C1 segment of cervical spinal cord (tissue), 14 donors: ENCODE results near the gene TLK2.

Experiments used
- DNase-seq, 14 donors: peaks; one replicate each; lab custom pipeline; 2025; lab: John Stamatoyannopoulos, UW

Gene TLK2

GRCh38 chr17:62653826-62654761, 175.5 kb downstream of the TLK2 start:
- DNase-seq, result no peak

- no peak for DNase-seq
Observed at GRCh38 chr17:62655656-62656055, 177.0 kb downstream of the TLK2 start.

- no peak for DNase-seq
Observed at GRCh38 chr17:62656446-62656845, 177.8 kb downstream of the TLK2 start.

- no peak for DNase-seq
Observed at GRCh38 chr17:62657145-62657665, 178.6 kb downstream of the TLK2 start.

GRCh38 chr17:62657690-62658089, 179.1 kb downstream of the TLK2 start:
- no peak for DNase-seq

- DNase-seq, result no peak
Observed at GRCh38 chr17:62658136-62658920, 179.7 kb downstream of the TLK2 start.

GRCh38 chr17:62660629-62661118, 182.0 kb downstream of the TLK2 start:
- DNase-seq, result no peak

- DNase-seq, result no peak
Observed at GRCh38 chr17:62661337-62661736, 182.7 kb downstream of the TLK2 start.

- DNase-seq, result no peak
Observed at GRCh38 chr17:62662855-62663254, 184.2 kb downstream of the TLK2 start.
